Ascending aorta (tissue), 2 donors: Measurements from ENCODE around the gene IRAK3. TPM values are rescaled to one million over a fixed set of nuclear protein-coding genes. Genes with fewer than 3 reads are reported as not detected.

Experiments
- DNase-seq, 2 donors: peaks; one replicate each; pipeline ENCODE4 v3.0.0-alpha.2; 2019; ENCODE audit warnings: low spot score in 2 of 2
- H3K27ac ChIP-seq, 2 donors: fragments of 200-600 bp; sonication (generic); one replicate each; pipeline ENCODE4 v1.5.1; 2016 to 2017; ENCODE audit warnings: mild to moderate bottlenecking in 1 of 2
- H3K27me3 ChIP-seq: fragments of 200-600 bp; sonication (generic); one replicate; pipeline ENCODE4 v1.5.1; 2017
- H3K36me3 ChIP-seq, 2 donors: fragments of 200-600 bp; sonication (generic); one replicate each; pipeline ENCODE4 v1.5.1; 2016
- H3K4me1 ChIP-seq, 2 donors: fragments of 200-600 bp; sonication (generic); one replicate each; pipeline ENCODE4 v1.5.1; 2016 to 2017; ENCODE audit warnings: mild to moderate bottlenecking in 1 of 2
- H3K4me3 ChIP-seq, 2 donors: fragments of 200-600 bp; sonication (generic); one replicate each; pipeline ENCODE4 v1.5.1; 2016 to 2017; ENCODE audit warnings: mild to moderate bottlenecking in 1 of 2
- H3K9me3 ChIP-seq, 2 donors: fragments of 200-600 bp; sonication (generic); one replicate each; pipeline ENCODE4 v1.5.1; 2016
- intact Hi-C: fragments of 100-400 bp; cut with DNase I; formaldehyde crosslinking; loops from one replicate; pipeline ENCODE4 v1.15.1; 2023
- total RNA-seq: library from RNA; depleted of rRNA; stranded (reverse); fragments of >200 nt; gene quantifications from one replicate; pipeline ENCODE4 v1.1.0, GENCODE V29; 2016
- TF ChIP-seq, protein P1 (sequence below), 3 experiments: fragments of 200-600 bp in 2 of 3; fragments of 450-650 bp in 1 of 3; sonication (generic) in 2 of 3; IDR thresholded peaks; one replicate each; pipeline ENCODE4 v1.5.1; 2016 to 2019; ENCODE audit warnings: antibody characterized with exemption in 3 of 3, mild to moderate bottlenecking in 1 of 3, moderate library complexity in 1 of 3

Gene IRAK3
- total RNA-seq, 1 donor from 2014 or later: 35.9 TPM

- Histone ChIP-seq H3K9me3 (no peaks in the 10 kb centered on the region), H3K27me3 (no peaks in the 10 kb centered on the region), H3K4me1 (peaks cover 0 to 5% of the 10 kb centered on the region in 2 donors), H3K4me3 (peak overlapping the region; percentile 72 to 79), H3K27ac (peak overlapping the region; percentile 81 to 85), H3K36me3 (peaks cover 0 to 7% of the 10 kb centered on the region in 2 donors)
- TF ChIP-seq, protein P1, sequence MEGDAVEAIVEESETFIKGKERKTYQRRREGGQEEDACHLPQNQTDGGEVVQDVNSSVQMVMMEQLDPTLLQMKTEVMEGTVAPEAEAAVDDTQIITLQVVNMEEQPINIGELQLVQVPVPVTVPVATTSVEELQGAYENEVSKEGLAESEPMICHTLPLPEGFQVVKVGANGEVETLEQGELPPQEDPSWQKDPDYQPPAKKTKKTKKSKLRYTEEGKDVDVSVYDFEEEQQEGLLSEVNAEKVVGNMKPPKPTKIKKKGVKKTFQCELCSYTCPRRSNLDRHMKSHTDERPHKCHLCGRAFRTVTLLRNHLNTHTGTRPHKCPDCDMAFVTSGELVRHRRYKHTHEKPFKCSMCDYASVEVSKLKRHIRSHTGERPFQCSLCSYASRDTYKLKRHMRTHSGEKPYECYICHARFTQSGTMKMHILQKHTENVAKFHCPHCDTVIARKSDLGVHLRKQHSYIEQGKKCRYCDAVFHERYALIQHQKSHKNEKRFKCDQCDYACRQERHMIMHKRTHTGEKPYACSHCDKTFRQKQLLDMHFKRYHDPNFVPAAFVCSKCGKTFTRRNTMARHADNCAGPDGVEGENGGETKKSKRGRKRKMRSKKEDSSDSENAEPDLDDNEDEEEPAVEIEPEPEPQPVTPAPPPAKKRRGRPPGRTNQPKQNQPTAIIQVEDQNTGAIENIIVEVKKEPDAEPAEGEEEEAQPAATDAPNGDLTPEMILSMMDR (IDR thresholded peaks at IDR 0.05): no peak
- intact Hi-C loops: loop anchor here (2.0 to 5.0 kb wide), 3 partner anchors 19 to 112 kb away; partner anchors contain the start of genes HELB and LLPH
- DNase-seq: no peak
Observed at GRCh38 chr12:66189889-66190288, 875 bp downstream of the IRAK3 start.

GRCh38 chr12:66190519-66191370 is 1.7 kb downstream of the IRAK3 start:
- no peaks in the 10 kb centered on the region for H3K9me3 ChIP-seq
- peaks cover 0 to 5% of the 10 kb centered on the region in 2 donors for H3K4me1 ChIP-seq
- peak overlapping the region; percentile 72 to 79 for H3K4me3 ChIP-seq
- peaks cover 0 to 10% of the 10 kb centered on the region in 2 donors for H3K36me3 ChIP-seq
- H3K27ac ChIP-seq: peak overlapping the region; percentile 81 to 85
- H3K27me3 ChIP-seq: no peaks in the 10 kb centered on the region
- no peak for DNase-seq
- TF ChIP-seq, protein P1 (IDR thresholded peaks at IDR 0.05): peak in 1 of 3 experiments; percentile 11
- intact Hi-C loops: no loop called here

DNA sequence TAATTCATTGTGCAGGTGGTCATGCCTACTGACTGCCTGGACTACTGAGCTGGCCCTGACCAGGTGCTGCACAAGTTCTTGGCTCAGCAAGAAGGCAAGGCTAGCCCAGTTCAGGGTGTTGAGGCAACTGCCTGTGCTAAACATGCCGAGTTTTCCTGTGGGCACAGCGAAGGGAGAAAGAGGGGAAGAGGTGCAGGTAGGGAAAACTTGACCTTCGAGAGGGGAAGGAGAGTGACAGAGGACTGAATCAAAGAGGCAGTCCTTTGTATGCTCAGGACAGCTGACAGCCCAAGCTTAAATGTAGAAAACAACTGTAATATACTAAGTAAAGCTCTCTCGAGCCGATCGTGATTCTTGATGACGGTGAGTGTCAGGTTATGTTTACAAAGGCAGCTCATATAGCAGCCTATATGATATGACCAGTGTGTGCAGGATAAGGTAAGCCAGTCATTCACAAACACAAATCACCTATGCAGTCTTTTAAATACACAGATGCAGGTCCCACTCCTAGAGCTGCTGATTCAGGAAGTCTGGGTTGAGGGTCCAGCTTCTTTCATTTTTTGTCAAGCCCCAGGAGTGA is 2.6 kb downstream of the IRAK3 start:
- Histone ChIP-seq H3K9me3 (no peaks in the 10 kb centered on the region), H3K27ac (no peak overlapping the region), H3K4me3 (peak overlapping the region in 1 of 2 donors; percentile 9), H3K36me3 (peaks cover 0 to 10% of the 10 kb centered on the region in 2 donors), H3K27me3 (no peaks in the 10 kb centered on the region), H3K4me1 (peaks cover 0 to 5% of the 10 kb centered on the region in 2 donors)
- intact Hi-C loops: no loop called here
- TF ChIP-seq, protein P1 (IDR thresholded peaks at IDR 0.05): no peak
- no peak for DNase-seq

DNA sequence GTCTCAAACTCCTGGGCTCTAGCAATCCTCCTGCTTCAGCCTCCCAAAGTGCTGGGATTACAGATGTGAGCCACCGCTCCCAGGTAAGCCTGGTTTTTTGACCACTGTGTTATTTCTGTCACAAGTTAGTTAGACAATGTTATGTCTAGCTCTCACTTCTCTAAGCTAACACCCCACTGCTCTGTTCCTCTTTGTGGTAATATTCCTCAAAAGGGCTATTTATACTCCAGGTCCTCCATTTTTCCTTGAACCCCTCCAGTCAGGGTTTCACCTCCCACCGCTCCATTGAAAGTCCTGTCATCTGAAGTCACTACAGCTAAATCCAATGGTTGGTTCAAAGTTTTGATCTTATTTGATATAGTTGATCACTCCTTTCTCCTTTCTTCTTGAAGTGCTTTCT is 5.1 kb downstream of the IRAK3 start:
- no peaks in the 10 kb centered on the region for H3K9me3 ChIP-seq
- H3K4me3 ChIP-seq: no peak overlapping the region
- intact Hi-C loops: no loop called here
- H3K27ac ChIP-seq: no peak overlapping the region
- H3K27me3 ChIP-seq: no peaks in the 10 kb centered on the region
- H3K36me3 ChIP-seq: peaks cover 0 to 10% of the 10 kb centered on the region in 2 donors
- peaks cover 0 to 17% of the 10 kb centered on the region in 2 donors for H3K4me1 ChIP-seq
- TF ChIP-seq, protein P1 (IDR thresholded peaks at IDR 0.05): no peak
- DNase-seq: no peak

- no peak for DNase-seq
- Histone ChIP-seq H3K27ac (no peak overlapping the region), H3K27me3 (no peaks in the 10 kb centered on the region), H3K4me3 (no peak overlapping the region), H3K4me1 (peaks cover 0 to 21% of the 10 kb centered on the region in 2 donors), H3K36me3 (peaks cover 0 to 10% of the 10 kb centered on the region in 2 donors), H3K9me3 (no peaks in the 10 kb centered on the region)
- TF ChIP-seq, protein P1 (IDR thresholded peaks at IDR 0.05): no peak
- intact Hi-C loops: no loop called here
Observed at GRCh38 chr12:66195242-66195641, 6.2 kb downstream of the IRAK3 start.
